ENCODE data around the gene STX1A. TPM values are rescaled to one million over a fixed set of nuclear protein-coding genes. Genes with fewer than 3 reads are reported as not detected.

The STX1A gene
- total and polyA plus RNA-seq, 2 of the 8 experiments (the other 6 are each of a cell fraction or from before 2014, with no cell fraction given): 13.5 to 17.5 TPM

- Histone ChIP-seq H2AFZ (ENCODE audit: low read length) (no peak within 1 kb of the TSS; the same call in 1 of the 2 replicates), H4K5ac (ENCODE audit: insufficient read length, low read depth, low read length) (peak within 1 kb of the TSS; percentile 77), H3K9ac (replicated peaks in 1 of 4; ENCODE audit: extremely low read depth in 1 of 4, low read depth in 3 of 4, low read length in 3 of 4) (peak within 1 kb of the TSS; percentile 79 to 98 (median 92)), H3K79me2 (ENCODE audit: control insufficient read depth in 1 of 2, insufficient read depth in 2 of 2, low read length in 2 of 2) (peaks cover 0 to 8% of the 10 kb centered on the region in 2 experiments; a peak in 1 of 4 replicates), H2BK5ac (ENCODE audit: low read depth, low read length) (peak within 1 kb of the TSS; percentile 78; the same call in 1 of the 2 replicates), H3K56ac (replicated peaks; ENCODE audit: insufficient read length, low read depth, low read length) (peak within 1 kb of the TSS; percentile 38), H3K4me3 (ENCODE audit: extremely low read depth in 1 of 4, insufficient read depth in 2 of 4, low read depth in 3 of 4, low read length in 4 of 4) (peak within 1 kb of the TSS; percentile 79 to 93 (median 86)), H3K4ac (replicated peaks; ENCODE audit: insufficient read length, low read depth, low read length) (peak within 1 kb of the TSS; percentile 73), H3K4me2 (ENCODE audit: insufficient read depth in 1 of 2, low read depth in 2 of 2, low read length in 2 of 2) (peak within 1 kb of the TSS; percentile 65 to 99), H3K27ac (ENCODE audit: low read depth, low read length) (peak within 1 kb of the TSS; percentile 91), H3K27me3 (replicated peaks in 1 of 4; ENCODE audit: control insufficient read depth in 3 of 4, extremely low read depth in 1 of 4, insufficient read depth in 3 of 4, low read length in 3 of 4) (peaks cover 0 to 2% (median 0%) of the 10 kb centered on the region in 4 experiments; a peak in 2 of 7 replicates), H4K20me1 (replicated peaks in 1 of 2; ENCODE audit: control insufficient read depth in 1 of 2, insufficient read depth in 2 of 2, low read length in 2 of 2) (peaks cover 8 to 20% of the 10 kb centered on the region in 2 experiments), H4K91ac (replicated peaks; ENCODE audit: insufficient read length, low read length) (peak within 1 kb of the TSS; percentile 81), H3K4me1 (replicated peaks in 1 of 4; ENCODE audit: control insufficient read depth in 3 of 4, insufficient read depth in 4 of 4, low read length in 3 of 4) (peaks cover 3 to 43% (median 25%) of the 10 kb centered on the region in 4 experiments), H3K9me3 (ENCODE audit: insufficient read depth in 2 of 2, low read depth in 1 of 2, low read length in 1 of 2) (no peaks in the 10 kb centered on the region), H3K23ac (ENCODE audit: insufficient read length) (no peak within 1 kb of the TSS), H3K23me2 (ENCODE audit: low read depth, low read length) (peaks cover 18% of the 10 kb centered on the region), H2BK12ac (ENCODE audit: low read depth, low read length) (peak within 1 kb of the TSS; percentile 82), H2BK120ac (replicated peaks; ENCODE audit: low read depth, low read length) (no peak within 1 kb of the TSS), H2BK20ac (ENCODE audit: low read length) (no peak within 1 kb of the TSS), H2BK15ac (ENCODE audit: low read length) (no peak within 1 kb of the TSS), H3K36me3 (ENCODE audit: control insufficient read depth in 2 of 4, insufficient read depth in 4 of 4, low read length in 3 of 4) (peaks cover 4 to 16% (median 8%) of the 10 kb centered on the region in 4 experiments; a peak in 5 of 8 replicates), H2AK5ac (ENCODE audit: low read depth, low read length) (0 out of 2 replicates have a peak within 1 kb of the TSS, but pooled peaks have one; percentile 71), H3K79me1 (ENCODE audit: low read depth, low read length) (no peaks in the 10 kb centered on the region), H3K18ac (ENCODE audit: extremely low read depth, low read length) (peak within 1 kb of the TSS; percentile 87), H3K14ac (ENCODE audit: insufficient read length) (no peak within 1 kb of the TSS), H4K8ac (ENCODE audit: extremely low read depth, insufficient read depth, low read length) (peak within 1 kb of the TSS; percentile 97)
- 3% methylated on average over 41 of the region's 84 CpGs; no CpG with 5 or more reads in 1 of the 2 experiments for WGBS, 2 experiments (ENCODE audit: extremely low coverage in 1 of 2, insufficient coverage in 1 of 2, insufficient read length in 1 of 2, insufficient replicate concordance in 2 of 2, low coverage in 1 of 2, low lambda C conversion rate in 2 of 2, missing lambda C conversion rate in 1 of 2)
- POLR2A ChIA-PET (ENCODE audit: partially characterized antibody): interaction anchor here (0.9 to 9.6 kb wide), 18 partner anchors 9 to 217 kb away, joined by 3 to 82 read pairs (median 4); partner anchors contain the start of genes BAZ1B, CLDN3, CLDN4 and METTL27
- CTCF ChIA-PET (ENCODE audit: partially characterized antibody): interaction anchor here (0.6 to 11.1 kb wide), 15 partner anchors 11 to 934 kb away, joined by 3 to 87 read pairs (median 4); partner anchors contain the start of gene METTL27
- DNase-seq (ENCODE audit: low read depth in 1 of 2, low spot score in 2 of 2) (peak; percentile 97 to 99), FAIRE-seq (no peak)
- TF ChIP-seq CHD2 (IDR thresholded peaks at IDR 0.05; ENCODE audit: low read length) (peak; percentile 91), KDM4A (IDR thresholded peaks at IDR 0.05; ENCODE audit: low read depth, low read length, severe bottlenecking) (peak; percentile 50), TCF12 (IDR thresholded peaks at IDR 0.05; ENCODE audit: low read depth, low read length) (peak; percentile 96), ATF3 (IDR thresholded peaks at IDR 0.05; ENCODE audit: insufficient read depth, low read depth, low read length) (no peak), RNF2 (IDR thresholded peaks at IDR 0.05; ENCODE audit: borderline replicate concordance, low read depth, low read length, missing control alignments, poor library complexity, severe bottlenecking) (no peak), TEAD4 (IDR thresholded peaks at IDR 0.05; ENCODE audit: low read depth, low read length) (peak; percentile 52; the same call in 1 of the 2 replicates), E2F6 (IDR thresholded peaks at IDR 0.05) (peak; percentile 70), GABPA (IDR thresholded peaks at IDR 0.05; ENCODE audit: borderline replicate concordance, insufficient read depth, low read length) (no peak)
Measured at GRCh38 chr7:73738612-73739386, 19.3 kb upstream of the STX1A start, which contains the start of gene ABHD11. Gene ABHD11, minus strand, starts transcription at chr7:73738802. Its CDS starts 32 bp downstream, at chr7:73738770.

Measured in H1 (cell line).